GM12864 (cell line): ENCODE results near the gene KRT26.
A peak's percentile ranks its signal among the peaks of the same experiment; 100 is the strongest.
"Not testable (repeated sequence)": the region's sequence is repeated elsewhere in the genome, so short reads cannot be mapped to it uniquely, and the experiment has no call there.

ENCODE experiments used
- DNase-seq: peaks from one replicate; pipeline ENCODE4 v3.0.0-alpha.2; 2011; ENCODE audit warnings: low read depth
- H3K4me3 ChIP-seq: 2 replicates; pipeline ENCODE4 v1.5.1; 2011; ENCODE audit warnings: mild to moderate bottlenecking, low read depth, low read length, control low read depth
- TF ChIP-seq, protein P1 (sequence below): IDR thresholded peaks from 2 replicates; pipeline ENCODE4 v1.5.1; 2011; ENCODE audit warnings: low read depth, mild to moderate bottlenecking, moderate library complexity, low read length, control low read depth, inconsistent platforms; ENCODE audit errors: missing control alignments

KRT26 gene

GRCh38 chr17:40755231-40755630 lies 16.8 kb downstream of the KRT26 start, which contains the start of gene KRT25:
TSS of gene KRT25 (minus strand) at chr17:40755331. CDS start at chr17:40755271, 60 bp downstream.
- TF ChIP-seq, protein P1, sequence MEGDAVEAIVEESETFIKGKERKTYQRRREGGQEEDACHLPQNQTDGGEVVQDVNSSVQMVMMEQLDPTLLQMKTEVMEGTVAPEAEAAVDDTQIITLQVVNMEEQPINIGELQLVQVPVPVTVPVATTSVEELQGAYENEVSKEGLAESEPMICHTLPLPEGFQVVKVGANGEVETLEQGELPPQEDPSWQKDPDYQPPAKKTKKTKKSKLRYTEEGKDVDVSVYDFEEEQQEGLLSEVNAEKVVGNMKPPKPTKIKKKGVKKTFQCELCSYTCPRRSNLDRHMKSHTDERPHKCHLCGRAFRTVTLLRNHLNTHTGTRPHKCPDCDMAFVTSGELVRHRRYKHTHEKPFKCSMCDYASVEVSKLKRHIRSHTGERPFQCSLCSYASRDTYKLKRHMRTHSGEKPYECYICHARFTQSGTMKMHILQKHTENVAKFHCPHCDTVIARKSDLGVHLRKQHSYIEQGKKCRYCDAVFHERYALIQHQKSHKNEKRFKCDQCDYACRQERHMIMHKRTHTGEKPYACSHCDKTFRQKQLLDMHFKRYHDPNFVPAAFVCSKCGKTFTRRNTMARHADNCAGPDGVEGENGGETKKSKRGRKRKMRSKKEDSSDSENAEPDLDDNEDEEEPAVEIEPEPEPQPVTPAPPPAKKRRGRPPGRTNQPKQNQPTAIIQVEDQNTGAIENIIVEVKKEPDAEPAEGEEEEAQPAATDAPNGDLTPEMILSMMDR, result no peak
- no peak for DNase-seq
- no peak within 1 kb of the TSS for H3K4me3 ChIP-seq

- TF ChIP-seq, protein P1, result no peak
- DNase-seq, result no peak
Observed at GRCh38 chr17:40753804-40754203, 18.2 kb downstream of the KRT26 start.

GRCh38 chr17:40751065-40751464 lies 20.9 kb downstream of the KRT26 start:
- no peak overlapping the region for H3K4me3 ChIP-seq

More at GRCh38 chr17:40753804-40754203, 18.2 kb downstream of the KRT26 start:
- no peak overlapping the region for H3K4me3 ChIP-seq

GRCh38 chr17:40750391-40750790 lies 21.6 kb downstream of the KRT26 start:
- TF ChIP-seq, protein P1, result no peak
- DNase-seq, result no peak
- no peak overlapping the region for H3K4me3 ChIP-seq

More at GRCh38 chr17:40751065-40751464, 20.9 kb downstream of the KRT26 start:
- DNase-seq, result no peak
- TF ChIP-seq, protein P1, result no peak

DNA sequence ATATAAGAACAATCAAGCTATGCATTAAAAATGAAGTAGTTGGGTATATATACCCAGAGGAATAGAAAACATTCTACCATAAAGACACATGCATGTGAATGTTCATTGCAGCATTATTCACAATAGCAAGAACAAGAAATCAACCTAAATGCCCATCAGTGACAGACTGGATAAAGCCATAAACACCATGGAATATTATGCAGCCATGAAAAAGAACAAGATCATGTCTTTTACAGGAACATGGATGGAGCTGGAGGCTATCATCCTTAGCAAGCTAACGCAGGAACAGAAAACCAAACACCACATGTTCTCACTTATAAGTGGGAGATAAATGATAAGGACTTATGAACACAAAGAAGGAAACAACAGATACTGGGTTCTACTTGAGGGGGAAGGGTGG lies 23.3 kb downstream of the KRT26 start:
- not testable (repeated sequence) for H3K4me3 ChIP-seq

DNA sequence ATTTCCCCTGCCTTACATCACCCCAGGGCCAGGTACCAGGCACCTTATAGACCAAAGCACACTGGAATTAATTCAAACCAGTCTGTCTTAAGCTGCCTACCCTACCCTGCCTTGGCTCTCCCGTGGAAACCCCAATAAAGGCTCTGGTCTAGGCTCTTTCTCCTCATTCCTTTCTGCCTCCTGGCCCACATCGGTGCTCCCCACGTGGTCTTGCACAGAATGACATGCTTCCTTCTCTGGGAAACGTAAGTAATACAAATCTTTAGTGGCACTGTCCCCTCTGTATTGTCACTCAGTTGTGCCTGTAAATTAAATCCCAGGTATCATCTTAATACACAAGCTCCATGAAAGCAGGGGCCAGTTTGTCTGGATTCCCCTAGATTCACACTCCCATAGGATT lies 33.4 kb downstream of the KRT26 start:
- H3K4me3 ChIP-seq, result no peak overlapping the region
- TF ChIP-seq, protein P1, result peak; percentile 23
- DNase-seq, result no peak

More for the DNA sequence above, 23.3 kb downstream of the KRT26 start:
- not testable (repeated sequence) for DNase-seq

GRCh38 chr17:40735016-40735415 lies 37.0 kb downstream of the KRT26 start:
- no peak for DNase-seq
- TF ChIP-seq, protein P1, result no peak
- no peak overlapping the region for H3K4me3 ChIP-seq
